ENCODE measurements around the gene GNA12. TPM values are rescaled to one million over a fixed set of nuclear protein-coding genes. Genes with fewer than 3 reads are reported as not detected.
"Not testable (repeated sequence)": the region's sequence is repeated elsewhere in the genome, so short reads cannot be mapped to it uniquely, and the experiment has no call there.

GNA12 gene
- polyA plus RNA-seq, 3 donors: 36.8 to 46.9 (median 42.7) TPM

GRCh38 chr7:2727206-2727605, 116.9 kb downstream of the GNA12 start:
- not testable (repeated sequence) for DNase-seq (ENCODE audit: extremely low read depth in 1 of 11, low read depth in 9 of 11, low spot score in 4 of 11)

- no peak for DNase-seq (ENCODE audit: extremely low read depth in 1 of 11, low read depth in 9 of 11, low spot score in 4 of 11)
These were observed 117.6 kb downstream of the GNA12 start for GRCh38 chr7:2726316-2727018.

GRCh38 chr7:2725178-2726105, 118.7 kb downstream of the GNA12 start:
- no peak for DNase-seq (ENCODE audit: extremely low read depth in 1 of 11, low read depth in 9 of 11, low spot score in 4 of 11)

- DNase-seq (ENCODE audit: extremely low read depth in 1 of 11, low read depth in 9 of 11, low spot score in 4 of 11): no peak
These were observed 119.5 kb downstream of the GNA12 start for GRCh38 chr7:2724453-2725177.

- DNase-seq (ENCODE audit: extremely low read depth in 1 of 11, low read depth in 9 of 11, low spot score in 4 of 11): not testable (repeated sequence)
These were observed 120.1 kb downstream of the GNA12 start for GRCh38 chr7:2724036-2724435.

- no peak for DNase-seq (ENCODE audit: extremely low read depth in 1 of 11, low read depth in 9 of 11, low spot score in 4 of 11)
These were observed 120.8 kb downstream of the GNA12 start for GRCh38 chr7:2723138-2723850.

GRCh38 chr7:2722591-2722990, 121.5 kb downstream of the GNA12 start:
- no peak for DNase-seq (ENCODE audit: extremely low read depth in 1 of 11, low read depth in 9 of 11, low spot score in 4 of 11)

- DNase-seq (ENCODE audit: extremely low read depth in 1 of 11, low read depth in 9 of 11, low spot score in 4 of 11): no peak
These were observed 122.3 kb downstream of the GNA12 start for GRCh38 chr7:2721842-2722241.

GRCh38 chr7:2720024-2720423, 124.1 kb downstream of the GNA12 start:
- no peak for DNase-seq (ENCODE audit: extremely low read depth in 1 of 11, low read depth in 9 of 11, low spot score in 4 of 11)

- DNase-seq (ENCODE audit: extremely low read depth in 1 of 11, low read depth in 9 of 11, low spot score in 4 of 11): no peak
These were observed 125.1 kb downstream of the GNA12 start for GRCh38 chr7:2719007-2719406.

GRCh38 chr7:2718296-2718965, 125.7 kb downstream of the GNA12 start:
- no peak for DNase-seq (ENCODE audit: extremely low read depth in 1 of 11, low read depth in 9 of 11, low spot score in 4 of 11)

GRCh38 chr7:2717293-2718261, 126.5 kb downstream of the GNA12 start:
- DNase-seq (ENCODE audit: extremely low read depth in 1 of 11, low read depth in 9 of 11, low spot score in 4 of 11): peak in 7 of 11 donors; percentile 58 to 77 (median 68)

- DNase-seq (ENCODE audit: extremely low read depth in 1 of 11, low read depth in 9 of 11, low spot score in 4 of 11): no peak
These were observed 127.2 kb downstream of the GNA12 start for GRCh38 chr7:2716906-2717292.

- DNase-seq (ENCODE audit: extremely low read depth in 1 of 11, low read depth in 9 of 11, low spot score in 4 of 11): no peak
These were observed 127.6 kb downstream of the GNA12 start for GRCh38 chr7:2716488-2716887.

- no peak for DNase-seq (ENCODE audit: extremely low read depth in 1 of 11, low read depth in 9 of 11, low spot score in 4 of 11)
These were observed 128.5 kb downstream of the GNA12 start for GRCh38 chr7:2715341-2716231.

- no peak for DNase-seq (ENCODE audit: extremely low read depth in 1 of 11, low read depth in 9 of 11, low spot score in 4 of 11)
These were observed 129.5 kb downstream of the GNA12 start for GRCh38 chr7:2714636-2715035.

All from renal cortex interstitium (tissue), 11 donors.